ENCODE data around the gene SF3A1. TPM values are rescaled to one million over a fixed set of nuclear protein-coding genes. Genes with fewer than 3 reads are reported as not detected.

The SF3A1 gene
- total and polyA plus RNA-seq, 2 donors (not counting 1 experiment from before 2014, with no cell fraction given): 92.1 to 283 TPM

- Histone ChIP-seq H3K79me2 (ENCODE audit: control insufficient read depth, insufficient read depth, low read length) (peaks cover 69% of the 10 kb centered on the region), H3K9me3 (ENCODE audit: control extremely low read depth in 1 of 3, control insufficient read depth in 2 of 3, insufficient read depth in 1 of 3, low read length in 2 of 3) (no peaks in the 10 kb centered on the region), H3K4me2 (replicated peaks; ENCODE audit: low read depth, low read length, poor library complexity, severe bottlenecking) (no peak overlapping the region), H3K36me3 (replicated peaks in 1 of 2; ENCODE audit: control extremely low read depth in 1 of 2, control insufficient read depth in 1 of 2, extremely low read depth in 1 of 2, insufficient read depth in 2 of 2, low read length in 1 of 2) (peaks cover 2 to 82% of the 10 kb centered on the region in 2 experiments), H2AFZ (ENCODE audit: insufficient read depth, low read depth, low read length, poor library complexity, severe bottlenecking) (no peak overlapping the region), H4K20me1 (ENCODE audit: control insufficient read depth, insufficient read depth, low read length, poor library complexity, severe bottlenecking) (peaks cover 20% of the 10 kb centered on the region), H3K27me3 (replicated peaks in 1 of 4; ENCODE audit: control extremely low read depth in 1 of 4, control insufficient read depth in 3 of 4, insufficient read depth in 4 of 4, low read length in 3 of 4) (no peaks in the 10 kb centered on the region), H3K4me3 (ENCODE audit: control extremely low read depth in 1 of 5, extremely low read depth in 1 of 5, insufficient read depth in 1 of 5, low read depth in 2 of 5, low read length in 4 of 5) (no peak overlapping the region), H3K27ac (ENCODE audit: low read length in 2 of 2) (no peak overlapping the region), H3K4me1 (ENCODE audit: control insufficient read depth in 2 of 2, insufficient read depth in 2 of 2, low read length in 2 of 2) (peaks cover 7 to 21% of the 10 kb centered on the region in 2 donors), H3K9ac (ENCODE audit: low read length) (no peak overlapping the region)
- H3K27me3 Mint-ChIP-seq: no peaks in the 10 kb centered on the region
- no peak overlapping the region for H3K4me3 Mint-ChIP-seq
- peaks cover 26% of the 10 kb centered on the region for H3K4me1 Mint-ChIP-seq
- no peaks in the 10 kb centered on the region for H3K9me3 Mint-ChIP-seq (ENCODE audit: insufficient read depth)
- TF ChIP-seq CTCF (IDR thresholded peaks at IDR 0.05) (no peak), EZH2 (IDR thresholded peaks at IDR 0.05; ENCODE audit: borderline replicate concordance, insufficient read depth, low read depth, low read length, poor library complexity, severe bottlenecking) (no peak)
- DNase-seq (no peak), ATAC-seq (ENCODE audit: low read depth) (no peak)
- ChIA-PET POLR2A (interaction anchor here (0.8 kb wide), 1 partner anchor 10 kb away, joined by 3 read pairs; no protein-coding TSS in a partner anchor), CTCF (interaction anchor here (0.5 to 13.2 kb wide), 5 partner anchors 8 to 99 kb away, joined by 3 to 229 read pairs (median 5); partner anchors contain the start of genes CCDC157 and SF3A1)
- intact Hi-C loops (cut with micrococcal nuclease): no loop called here
- H3K27ac Mint-ChIP-seq: no peak overlapping the region
- WGBS (ENCODE audit: insufficient coverage): 98% methylated on average over 6 of the region's 7 CpGs
These were observed 61.1 kb downstream of the SF3A1 start for GRCh38 chr22:30295576-30295975.

GRCh38 chr22:30294830-30295229 lies 61.9 kb downstream of the SF3A1 start:
- Mint-ChIP-seq H3K27me3 (no peaks in the 10 kb centered on the region), H3K9me3 (ENCODE audit: insufficient read depth) (no peaks in the 10 kb centered on the region), H3K4me3 (no peak overlapping the region), H3K4me1 (peaks cover 30% of the 10 kb centered on the region), H3K27ac (no peak overlapping the region)
- 96% methylated on average over 9 of the region's 11 CpGs for WGBS (ENCODE audit: insufficient coverage)
- Histone ChIP-seq H3K79me2 (ENCODE audit: control insufficient read depth, insufficient read depth, low read length) (peaks cover 62% of the 10 kb centered on the region), H3K9ac (ENCODE audit: low read length) (no peak overlapping the region), H3K9me3 (ENCODE audit: control extremely low read depth in 1 of 3, control insufficient read depth in 2 of 3, insufficient read depth in 1 of 3, low read length in 2 of 3) (no peaks in the 10 kb centered on the region), H3K27ac (ENCODE audit: low read length in 2 of 2) (no peak overlapping the region), H3K4me3 (ENCODE audit: control extremely low read depth in 1 of 5, extremely low read depth in 1 of 5, insufficient read depth in 1 of 5, low read depth in 2 of 5, low read length in 4 of 5) (no peak overlapping the region), H4K20me1 (ENCODE audit: control insufficient read depth, insufficient read depth, low read length, poor library complexity, severe bottlenecking) (peaks cover 20% of the 10 kb centered on the region), H3K27me3 (replicated peaks in 1 of 4; ENCODE audit: control extremely low read depth in 1 of 4, control insufficient read depth in 3 of 4, insufficient read depth in 4 of 4, low read length in 3 of 4) (no peaks in the 10 kb centered on the region), H3K36me3 (replicated peaks in 1 of 2; ENCODE audit: control extremely low read depth in 1 of 2, control insufficient read depth in 1 of 2, extremely low read depth in 1 of 2, insufficient read depth in 2 of 2, low read length in 1 of 2) (peaks cover 0 to 78% of the 10 kb centered on the region in 2 experiments), H2AFZ (ENCODE audit: insufficient read depth, low read depth, low read length, poor library complexity, severe bottlenecking) (no peak overlapping the region), H3K4me1 (ENCODE audit: control insufficient read depth in 2 of 2, insufficient read depth in 2 of 2, low read length in 2 of 2) (peaks cover 11 to 25% of the 10 kb centered on the region in 2 donors), H3K4me2 (replicated peaks; ENCODE audit: low read depth, low read length, poor library complexity, severe bottlenecking) (no peak overlapping the region)
- ChIA-PET POLR2A (no interaction called here), CTCF (interaction anchor here (12.6 to 13.2 kb wide), 2 partner anchors 14 to 95 kb away, joined by 229 to 510 read pairs; partner anchors contain the start of genes RNF215 and SEC14L2)
- intact Hi-C loops (cut with micrococcal nuclease): no loop called here
- no peak for DNase-seq
- no peak for ATAC-seq (ENCODE audit: low read depth)
- TF ChIP-seq EZH2 (IDR thresholded peaks at IDR 0.05; ENCODE audit: borderline replicate concordance, insufficient read depth, low read depth, low read length, poor library complexity, severe bottlenecking): no peak
- no peak for TF ChIP-seq CTCF (IDR thresholded peaks at IDR 0.05)

Data from B cell (primary cell).